GM18858 (cell line): ENCODE data around the gene KRTAP4-16.
"Not testable (repeated sequence)": the region's sequence is repeated elsewhere in the genome, so short reads cannot be mapped to it uniquely, and the experiment has no call there.

Experiments
- ATAC-seq: cut with Tn5 transposase; IDR thresholded peaks from one replicate; pipeline ENCODE4 v1.9.1; 2021; ENCODE audit not compliant: unreplicated experiment

Gene KRTAP4-16

DNA sequence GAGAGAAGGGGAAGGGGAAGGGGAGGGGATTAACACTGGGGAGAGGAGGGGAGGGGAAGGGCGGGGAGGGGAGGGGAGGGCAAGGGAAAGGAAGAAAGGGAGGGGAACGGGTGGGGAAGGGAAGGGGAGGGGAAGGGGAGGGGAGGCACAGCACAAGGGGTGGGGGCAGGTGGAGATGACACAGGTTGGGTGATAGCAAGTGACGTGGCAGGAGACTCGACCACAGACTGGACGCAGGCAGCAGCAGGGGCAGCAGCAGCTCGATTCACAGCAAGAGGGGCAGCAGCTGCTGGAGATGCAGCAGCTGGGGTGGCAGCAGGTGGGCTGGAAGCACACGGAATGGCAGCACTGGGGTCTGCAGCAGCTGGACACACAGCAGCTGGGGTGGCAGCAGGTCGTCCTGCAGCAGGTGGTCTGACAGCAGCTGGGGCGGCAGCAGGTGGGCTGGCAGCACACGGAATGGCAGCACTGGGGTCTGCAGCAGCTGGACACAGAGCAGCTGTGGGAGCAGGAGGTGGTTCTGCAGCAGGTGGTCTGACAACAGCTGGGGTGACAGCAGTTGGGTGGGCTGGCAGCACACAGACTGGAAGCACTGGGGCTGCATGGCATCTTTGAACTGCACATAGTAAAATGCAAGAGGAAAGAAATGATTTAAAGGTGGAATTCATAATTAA, at the start of gene KRTAP4-16:
KRTAP4-16 (minus strand) TSS at position 624 of the 674 bp plus-strand sequence; CDS start at position 624, 0 bp downstream.
- no peak for ATAC-seq

DNA sequence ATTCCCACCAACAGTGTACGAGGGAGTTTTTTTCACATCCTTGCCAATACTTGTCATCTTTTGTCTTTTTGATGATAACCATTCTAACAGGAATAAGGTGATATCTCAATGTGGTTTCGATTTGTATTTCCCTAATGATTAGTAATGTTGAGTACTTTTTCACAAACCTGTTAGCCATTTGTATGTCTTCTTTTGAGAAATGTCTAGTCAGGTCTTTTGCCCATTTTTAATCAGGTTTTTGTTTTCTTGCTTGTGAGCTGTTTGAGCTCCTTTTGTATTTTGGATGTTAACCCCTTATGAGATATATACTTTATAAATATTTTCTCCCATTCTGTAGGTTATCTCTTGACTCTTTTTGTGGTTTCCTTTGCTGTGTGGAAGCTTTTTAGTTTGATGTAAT, 49.5 kb upstream of the KRTAP4-16 start:
- ATAC-seq, result no peak

DNA sequence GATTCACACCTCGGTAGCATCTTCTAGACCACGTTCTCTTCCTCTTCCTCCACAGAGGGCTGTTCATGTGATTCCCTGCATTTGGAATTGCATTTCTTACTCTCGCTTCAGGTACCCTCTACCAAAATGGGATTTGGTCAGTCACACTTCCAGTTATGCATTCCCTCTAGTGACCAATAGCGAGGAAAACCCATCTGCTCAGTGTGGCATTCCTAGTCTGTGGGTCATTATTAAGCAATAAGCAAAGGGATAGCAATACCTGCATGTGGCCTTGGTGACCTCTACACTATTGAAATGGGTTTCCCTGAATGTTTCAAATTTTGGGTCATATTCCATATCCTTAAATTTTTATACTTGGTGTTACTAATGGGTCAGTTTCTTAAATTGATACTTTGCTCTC, 48.0 kb upstream of the KRTAP4-16 start:
- no peak for ATAC-seq

DNA sequence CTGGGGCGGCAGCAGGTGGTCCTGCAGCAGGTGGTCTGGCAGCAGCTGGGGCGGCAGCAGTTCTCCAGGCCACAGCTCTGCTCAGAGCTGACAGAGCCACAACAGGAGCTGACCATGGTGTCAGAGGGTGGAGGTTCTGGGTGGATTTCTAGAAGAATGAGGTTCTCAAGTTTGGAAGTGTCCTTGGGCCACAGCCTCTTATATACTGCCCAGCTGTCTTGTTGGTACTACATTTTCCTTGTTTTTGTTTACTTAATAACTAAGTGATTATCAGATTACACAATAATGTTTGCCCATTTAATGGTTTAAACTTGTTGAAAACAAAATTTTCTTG, 47.6 kb upstream of the KRTAP4-16 start, which contains the start of gene KRTAP4-5:
KRTAP4-5 (minus strand) TSS at position 174 of the 334 bp plus-strand sequence; CDS start at position 116, 58 bp downstream.
- no peak for ATAC-seq

DNA sequence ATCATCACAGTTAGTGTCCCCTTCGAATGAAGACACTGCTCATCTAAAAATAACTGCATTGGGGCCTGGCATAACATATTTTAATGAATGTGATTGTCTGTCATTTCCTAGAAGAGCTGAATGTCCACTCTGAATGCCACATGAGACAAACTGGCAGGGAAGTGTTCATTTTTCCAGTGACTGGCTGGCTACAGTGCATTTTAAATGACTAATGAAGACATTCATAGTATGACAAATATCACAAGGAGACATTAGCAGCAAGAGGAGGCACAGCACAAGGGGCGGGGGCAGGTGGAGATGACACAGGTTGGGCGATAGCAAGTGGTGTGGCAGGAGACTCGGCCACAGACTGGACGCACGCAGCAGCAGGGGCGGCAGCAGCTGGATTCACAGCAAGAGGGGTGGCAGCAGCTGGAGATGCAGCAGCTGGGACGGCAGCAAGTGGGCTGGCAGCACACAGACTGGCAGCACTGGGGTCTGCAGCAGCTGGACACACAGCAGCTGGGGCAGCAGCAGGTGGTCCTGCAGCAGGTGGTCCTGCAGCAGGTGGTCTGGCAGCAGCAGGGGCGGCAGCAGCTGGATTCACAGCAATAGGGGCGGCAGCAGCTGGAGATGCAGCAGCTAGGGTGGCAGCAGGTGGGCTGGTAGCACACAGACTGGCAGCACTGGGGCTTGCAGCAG, 47.1 kb upstream of the KRTAP4-16 start:
- not testable (repeated sequence) for ATAC-seq

DNA sequence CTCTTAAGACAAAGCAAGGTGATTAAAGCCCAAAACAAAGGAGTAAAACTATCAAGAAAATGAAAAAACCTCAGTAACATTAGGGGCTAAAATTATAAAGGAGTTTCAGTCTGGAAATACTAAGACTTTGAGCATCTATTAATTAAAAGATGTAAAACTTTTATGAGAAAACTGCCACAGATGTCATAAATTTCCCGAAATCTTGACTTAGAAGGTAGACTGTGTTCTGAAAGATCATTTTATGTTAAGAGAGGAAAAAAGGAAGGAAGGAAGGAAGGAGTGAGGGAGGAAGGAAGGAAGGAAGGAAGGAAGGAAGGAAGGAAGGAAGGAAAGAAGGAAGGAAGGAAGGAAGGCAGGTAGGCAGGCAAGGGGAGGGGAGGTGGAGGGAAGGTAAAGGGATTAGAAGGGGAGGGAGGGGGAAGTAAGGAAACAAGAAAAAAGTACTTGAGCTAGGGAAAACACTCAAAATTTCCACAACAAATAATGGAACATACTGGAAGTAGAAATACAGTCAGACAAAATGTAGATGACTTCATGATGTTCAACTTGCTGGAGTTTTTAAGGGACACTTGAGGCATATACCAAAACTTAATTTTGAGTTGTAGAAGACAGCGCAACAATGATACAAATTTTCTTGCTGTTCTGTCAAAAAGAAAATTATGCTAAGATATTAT, 45.7 kb upstream of the KRTAP4-16 start:
- no peak for ATAC-seq

DNA sequence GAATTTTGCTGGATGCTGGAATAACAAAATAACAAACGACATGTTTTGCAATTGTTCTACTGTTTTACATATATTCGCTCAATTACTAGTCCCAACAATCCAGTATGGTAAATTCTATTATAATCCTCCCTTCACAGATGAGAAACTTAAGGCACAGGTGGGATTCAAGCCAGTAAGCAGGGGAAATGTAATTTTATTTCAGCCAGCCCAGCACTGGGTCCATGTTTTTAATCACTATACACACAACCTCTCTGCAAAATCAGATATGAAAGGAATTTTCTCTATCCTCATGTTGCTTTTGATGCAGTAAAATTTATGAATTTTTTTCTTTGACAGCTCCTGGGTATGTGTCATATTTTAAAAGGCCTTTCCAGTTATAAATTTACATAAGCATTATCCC, 43.3 kb upstream of the KRTAP4-16 start:
- ATAC-seq, result no peak

DNA sequence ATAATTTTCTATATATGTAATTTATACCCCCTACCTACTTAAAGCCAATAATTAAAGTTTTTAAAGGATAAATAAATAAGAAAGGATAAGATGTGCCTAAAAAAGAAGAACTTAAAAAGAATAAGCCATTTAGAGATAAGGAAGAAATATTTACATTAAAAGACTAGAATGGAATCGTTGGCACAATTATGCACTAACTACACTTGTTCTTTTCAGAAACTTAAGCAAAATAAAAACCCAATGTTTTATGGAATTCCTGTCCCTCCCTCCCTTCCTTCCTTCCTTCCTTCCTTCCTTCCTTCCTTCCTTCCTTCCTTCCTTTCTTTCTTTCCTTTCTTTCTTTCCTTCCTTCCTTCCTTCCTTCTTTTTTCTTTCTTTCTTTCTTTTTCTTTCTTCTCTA, 42.8 kb upstream of the KRTAP4-16 start:
- ATAC-seq, result no peak

DNA sequence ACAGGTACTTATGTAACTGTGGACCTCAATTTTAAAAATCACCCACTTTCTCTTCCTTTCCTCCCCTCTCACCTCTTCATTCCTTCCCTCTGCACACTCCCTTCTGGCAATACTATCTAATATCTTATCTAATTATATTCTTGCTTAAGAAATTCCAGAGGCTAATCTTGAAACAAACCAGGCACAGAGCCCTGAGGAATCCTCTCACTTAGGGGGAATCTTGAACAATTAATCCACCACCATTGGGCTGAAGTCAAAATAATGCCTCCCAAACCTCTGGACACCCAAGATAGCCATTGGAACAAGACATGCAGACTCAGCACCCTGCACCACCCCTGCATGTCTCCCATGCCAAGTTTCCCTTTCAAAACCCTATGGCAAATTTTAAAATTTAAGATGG, 39.4 kb upstream of the KRTAP4-16 start:
- no peak for ATAC-seq

DNA sequence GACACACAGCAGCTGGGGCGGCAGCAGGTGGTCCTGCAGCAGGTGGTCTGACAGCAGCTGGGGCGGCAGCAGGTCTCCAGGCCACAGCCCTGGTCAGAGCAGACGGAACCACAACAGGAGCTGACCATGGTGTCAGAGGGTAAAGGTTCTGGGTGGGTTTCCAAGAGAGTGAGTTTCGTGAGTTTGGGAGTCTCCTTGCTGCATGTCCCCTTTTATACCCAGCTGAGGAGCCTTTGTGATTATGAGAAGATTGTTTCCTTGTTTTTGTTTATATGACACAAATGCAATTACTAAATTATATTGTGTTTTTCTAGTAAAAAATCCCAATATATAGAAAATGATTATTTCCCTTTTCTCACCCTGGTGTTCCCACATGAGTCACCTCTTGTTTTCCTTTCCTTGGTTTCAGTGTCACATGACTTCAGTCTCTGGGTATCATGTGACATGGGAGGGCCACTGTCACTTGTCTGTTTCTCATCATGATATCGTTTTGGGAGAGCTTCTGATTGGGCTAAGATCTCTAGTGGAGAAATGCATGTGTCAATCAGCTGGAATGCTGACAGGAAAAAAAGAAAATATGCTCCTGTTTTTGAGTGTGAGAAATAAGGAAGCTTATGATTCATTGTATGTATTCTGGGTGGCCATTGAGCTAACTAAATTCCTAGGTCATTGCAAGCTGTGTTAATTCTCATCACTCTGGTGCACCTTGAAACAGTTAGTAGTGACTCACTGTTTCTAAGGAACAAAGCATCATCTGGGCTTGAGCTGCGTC, 38.5 kb upstream of the KRTAP4-16 start, which contains the start of gene KRTAP4-6:
KRTAP4-6 (minus strand) TSS at position 185 of the 772 bp plus-strand sequence; CDS start at position 128, 57 bp downstream.
- ATAC-seq, result no peak

DNA sequence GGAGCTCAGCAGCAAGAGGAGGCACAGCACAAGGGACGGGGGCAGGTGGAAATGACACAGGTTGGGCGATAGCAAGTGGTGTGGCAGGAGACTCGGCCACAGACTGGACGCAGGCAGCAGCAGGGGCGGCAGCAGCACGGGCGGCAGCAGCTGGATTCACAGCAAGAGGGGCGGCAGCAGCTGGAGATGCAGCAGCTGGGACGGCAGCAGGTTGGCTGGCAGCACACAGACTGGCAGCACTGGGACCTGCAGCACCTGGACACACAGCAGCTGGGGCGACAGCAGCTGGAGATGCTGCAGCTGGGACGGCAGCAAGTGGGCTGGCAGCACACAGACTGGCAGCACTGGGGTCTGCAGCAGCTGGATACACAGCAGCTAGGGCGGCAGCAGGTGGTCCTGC, 37.9 kb upstream of the KRTAP4-16 start:
- ATAC-seq, result not testable (repeated sequence)

DNA sequence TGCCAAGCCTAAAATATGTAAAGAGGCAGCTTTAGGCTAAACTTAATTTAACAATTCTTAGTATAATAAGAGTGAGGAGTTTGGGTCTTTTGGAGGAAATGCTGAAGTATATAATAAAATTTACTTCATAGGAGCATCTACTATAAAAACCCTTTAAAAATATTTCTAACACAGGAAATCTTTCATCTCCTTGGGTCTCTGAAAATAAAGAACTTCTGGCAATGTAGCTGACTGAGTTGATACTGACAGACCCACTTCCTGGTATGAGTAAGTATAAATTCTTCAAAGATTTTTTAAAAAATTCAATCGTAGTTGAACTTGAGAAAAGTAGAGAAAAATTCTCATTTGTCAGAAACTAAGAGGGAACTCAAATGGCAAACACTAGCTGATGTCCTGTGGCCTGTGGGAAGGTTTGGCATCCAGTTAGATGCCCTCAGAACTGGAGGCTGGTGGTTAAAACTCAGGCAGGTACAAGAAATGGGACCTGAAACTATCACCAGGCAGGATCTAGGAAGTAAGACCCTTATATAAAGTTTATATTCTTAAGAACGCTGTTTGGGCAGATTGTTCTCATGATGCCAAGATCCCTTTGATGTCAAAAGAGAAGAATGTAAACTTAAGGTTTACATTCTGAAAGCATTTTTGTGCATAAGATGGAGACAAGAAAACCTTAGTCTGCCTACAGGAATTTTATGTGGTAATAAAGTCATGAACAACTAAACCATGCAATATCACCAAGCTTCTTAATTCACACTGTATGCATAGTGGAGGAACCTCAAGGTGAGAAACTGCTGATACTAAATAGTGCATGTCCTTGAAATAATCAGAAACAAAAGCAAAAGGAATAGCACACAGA, 32.1 kb upstream of the KRTAP4-16 start:
- no peak for ATAC-seq

DNA sequence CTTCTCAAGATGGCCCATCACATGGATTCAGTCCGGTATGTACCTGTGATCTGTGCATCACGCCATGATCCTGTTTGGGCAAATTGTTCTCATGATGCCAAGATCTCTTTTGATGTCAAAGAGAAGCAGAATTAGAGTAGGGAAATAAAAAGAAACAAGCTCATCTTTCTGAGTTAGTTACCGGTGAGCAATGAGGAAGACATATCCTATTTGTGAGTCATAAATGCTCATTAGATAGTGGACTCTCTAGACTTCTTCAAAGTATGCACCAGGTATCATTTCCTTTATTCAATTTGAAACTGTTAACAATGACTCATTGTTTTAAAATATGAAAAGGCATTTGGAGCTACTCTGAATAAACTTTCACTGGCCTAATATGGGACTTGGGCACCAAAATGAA, 30.0 kb upstream of the KRTAP4-16 start:
- ATAC-seq, result no peak

DNA sequence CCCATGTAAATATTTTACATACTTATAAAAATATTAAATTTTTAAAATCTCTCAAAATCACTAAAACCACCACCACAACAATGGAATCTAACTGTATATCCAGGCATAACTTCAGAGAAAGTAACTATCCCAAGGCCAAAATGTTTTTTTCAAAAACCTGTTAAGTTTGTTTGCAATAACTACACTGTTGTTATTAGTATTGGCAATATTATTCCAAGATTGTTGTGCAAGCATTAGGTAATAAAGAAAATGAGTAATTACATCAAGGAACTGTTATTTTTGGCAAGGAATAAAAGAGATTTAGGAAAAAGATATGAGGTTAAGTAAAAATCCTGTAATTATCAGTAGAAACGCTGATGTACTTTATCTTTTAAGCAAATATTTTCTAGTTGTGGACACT, 25.4 kb upstream of the KRTAP4-16 start:
- no peak for ATAC-seq

DNA sequence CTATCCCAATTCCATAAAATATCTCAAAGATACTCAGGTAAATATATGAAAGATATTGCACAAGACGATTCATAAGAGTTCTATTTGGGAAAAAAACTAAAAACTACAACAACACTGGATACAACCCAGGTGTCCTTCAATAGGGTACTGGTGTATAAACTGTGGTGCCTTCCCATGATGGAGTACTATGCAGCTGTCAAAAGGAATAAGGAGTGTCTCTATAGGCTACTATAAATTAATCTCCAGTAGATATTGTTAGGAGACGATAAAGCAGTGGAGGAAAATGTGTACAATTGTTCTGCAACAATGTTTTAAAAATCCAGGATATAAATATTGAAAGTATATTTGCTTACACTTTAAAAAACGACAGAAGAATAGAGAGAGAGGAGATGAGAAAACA, 24.4 kb upstream of the KRTAP4-16 start:
- no peak for ATAC-seq

DNA sequence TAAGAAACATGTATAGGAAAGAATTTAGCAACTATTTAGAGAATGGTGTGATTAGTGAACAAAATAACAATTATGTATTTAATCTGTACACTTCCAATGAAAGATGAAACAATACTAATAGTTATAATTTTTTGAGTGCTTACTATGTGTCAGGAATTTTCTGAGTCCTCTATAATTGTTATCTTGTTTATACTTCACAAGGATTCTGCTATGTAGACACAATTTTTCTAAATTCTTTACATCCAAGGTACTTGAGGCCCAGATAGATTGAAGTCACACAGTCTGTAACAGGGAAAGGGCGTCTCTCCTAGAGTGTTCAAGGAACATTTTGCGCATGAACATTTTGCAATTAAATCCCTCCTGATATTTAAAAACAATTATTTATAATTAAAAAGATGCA, 23.1 kb upstream of the KRTAP4-16 start:
- ATAC-seq, result no peak

DNA sequence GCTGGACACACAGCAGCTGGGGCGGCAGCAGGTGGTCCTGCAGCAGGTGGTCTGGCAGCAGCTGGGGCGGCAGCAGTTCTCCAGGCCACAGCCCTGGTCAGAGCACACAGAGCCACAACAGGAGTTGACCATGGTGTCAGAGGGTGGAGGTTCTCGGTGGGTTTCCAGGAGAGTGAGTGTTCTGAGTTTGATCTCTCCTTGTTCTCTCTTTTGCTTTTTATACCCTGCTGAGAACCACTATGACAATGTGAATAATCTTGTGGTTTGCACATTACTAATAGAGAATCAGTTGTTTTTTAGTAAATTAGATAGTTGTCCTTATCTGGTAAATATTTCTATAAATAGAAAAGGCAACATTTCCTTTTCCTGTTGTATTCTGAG, 22.0 kb upstream of the KRTAP4-16 start, which contains the start of gene KRTAP4-12:
KRTAP4-12 (minus strand) TSS at position 192 of the 381 bp plus-strand sequence; CDS start at position 132, 60 bp downstream.
- not testable (repeated sequence) for ATAC-seq

DNA sequence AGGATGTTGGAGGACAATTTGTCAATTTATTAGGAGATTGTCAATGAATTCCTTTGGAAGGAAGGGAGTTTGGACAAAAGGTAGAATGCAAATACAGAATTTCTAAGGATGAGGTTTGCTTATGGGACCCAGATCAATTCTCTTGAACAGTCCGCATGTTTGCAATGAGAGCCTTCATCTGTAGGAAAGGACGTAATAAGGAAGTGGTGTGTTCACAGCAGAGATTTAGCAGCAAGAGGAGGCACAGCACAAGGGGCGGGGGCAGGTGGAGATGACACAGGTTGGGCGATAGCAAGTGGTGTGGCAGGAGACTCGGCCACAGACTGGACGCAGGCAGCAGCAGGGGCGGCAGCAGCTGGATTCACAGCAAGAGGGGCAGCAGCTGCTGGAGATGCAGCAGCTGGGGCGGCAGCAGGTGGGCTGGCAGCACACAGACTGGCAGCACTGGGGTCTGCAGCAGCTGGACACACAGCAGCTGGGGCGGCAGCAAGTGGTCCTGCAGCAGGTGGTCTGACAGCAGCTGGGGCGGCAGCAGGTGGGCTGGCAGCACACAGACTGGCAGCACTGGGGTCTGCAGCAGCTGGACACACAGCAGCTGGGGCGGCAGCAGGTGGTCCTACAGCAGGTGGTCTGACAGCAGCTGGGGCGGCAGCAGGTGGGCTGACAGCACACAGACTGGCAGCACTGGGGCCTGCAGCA, 21.4 kb upstream of the KRTAP4-16 start:
- not testable (repeated sequence) for ATAC-seq

DNA sequence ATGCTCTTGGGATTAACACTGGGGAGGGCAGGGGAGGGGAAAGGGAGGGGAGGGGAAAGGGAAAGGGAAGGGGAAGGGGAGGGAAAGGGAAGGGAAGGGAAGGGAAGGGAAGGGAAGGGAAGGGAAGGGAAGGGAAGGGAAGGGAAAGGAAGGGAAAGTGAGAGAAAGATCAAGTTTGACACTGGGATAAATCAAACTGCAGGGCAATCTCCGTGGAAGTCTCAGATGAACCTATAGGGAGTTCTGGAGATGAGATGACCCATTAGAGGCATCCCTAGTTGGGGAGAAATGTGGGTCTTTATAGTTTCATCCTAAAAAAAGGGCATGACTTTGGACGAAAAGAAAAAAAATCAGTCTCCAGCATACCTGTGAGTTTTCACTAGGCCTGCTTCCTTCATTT, 19.7 kb upstream of the KRTAP4-16 start:
- no peak for ATAC-seq
